Cardiac ventricle fibroblast (primary cell): ENCODE results near the gene ZNRF1. TPM values are rescaled to one million over a fixed set of nuclear protein-coding genes. Genes with fewer than 3 reads are reported as not detected.

ENCODE experiments used
- total RNA-seq: library from RNA; depleted of rRNA; stranded (reverse); fragments of >200 nt; gene quantifications from 2 replicates; pipeline ENCODE4 v1.2.3, GENCODE V29; 2015

ZNRF1 gene
- total RNA-seq: 20.2 and 26.6 TPM in 2 replicates

DNA sequence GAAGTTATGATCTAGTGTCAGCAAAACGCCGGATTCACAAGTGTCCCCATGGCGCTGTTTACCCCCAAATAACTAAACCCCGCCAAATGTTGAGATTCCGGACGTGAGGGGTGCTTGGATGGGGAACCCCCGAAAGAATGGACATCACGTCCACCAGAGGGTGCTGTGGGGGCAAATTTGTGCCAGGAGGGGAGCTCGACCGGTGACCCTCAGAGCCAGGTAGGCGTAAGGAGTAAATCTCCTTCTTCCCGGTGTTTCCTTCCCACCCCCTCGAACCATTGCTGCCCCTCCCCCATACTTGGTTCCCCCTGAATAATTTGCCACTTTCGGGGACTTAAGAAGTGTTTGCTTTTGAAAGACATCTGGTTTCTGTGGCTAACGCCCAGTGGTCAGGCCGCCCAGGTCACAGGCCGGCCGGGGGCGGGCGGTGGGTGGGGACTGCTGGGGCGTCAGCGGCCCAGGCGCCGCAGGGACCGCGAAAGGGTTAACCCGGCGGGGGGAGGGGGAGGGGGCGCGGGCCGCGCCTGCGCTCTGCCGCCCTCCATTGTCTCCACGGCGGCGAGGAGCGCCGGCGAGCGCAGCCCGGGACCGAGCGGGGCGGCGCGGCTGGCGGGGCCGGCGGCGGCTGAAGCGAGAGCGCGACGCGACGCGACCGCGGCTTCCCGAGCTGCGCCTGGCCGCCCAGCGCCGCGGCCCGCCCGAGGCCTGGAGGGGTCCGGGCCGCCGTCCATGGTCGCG is at the start of gene ZNRF1:
Gene ZNRF1 (plus strand): TSS at position 544 of the 738 bp plus-strand sequence. CDS start 648 bp downstream, outside the sequence.

DNA sequence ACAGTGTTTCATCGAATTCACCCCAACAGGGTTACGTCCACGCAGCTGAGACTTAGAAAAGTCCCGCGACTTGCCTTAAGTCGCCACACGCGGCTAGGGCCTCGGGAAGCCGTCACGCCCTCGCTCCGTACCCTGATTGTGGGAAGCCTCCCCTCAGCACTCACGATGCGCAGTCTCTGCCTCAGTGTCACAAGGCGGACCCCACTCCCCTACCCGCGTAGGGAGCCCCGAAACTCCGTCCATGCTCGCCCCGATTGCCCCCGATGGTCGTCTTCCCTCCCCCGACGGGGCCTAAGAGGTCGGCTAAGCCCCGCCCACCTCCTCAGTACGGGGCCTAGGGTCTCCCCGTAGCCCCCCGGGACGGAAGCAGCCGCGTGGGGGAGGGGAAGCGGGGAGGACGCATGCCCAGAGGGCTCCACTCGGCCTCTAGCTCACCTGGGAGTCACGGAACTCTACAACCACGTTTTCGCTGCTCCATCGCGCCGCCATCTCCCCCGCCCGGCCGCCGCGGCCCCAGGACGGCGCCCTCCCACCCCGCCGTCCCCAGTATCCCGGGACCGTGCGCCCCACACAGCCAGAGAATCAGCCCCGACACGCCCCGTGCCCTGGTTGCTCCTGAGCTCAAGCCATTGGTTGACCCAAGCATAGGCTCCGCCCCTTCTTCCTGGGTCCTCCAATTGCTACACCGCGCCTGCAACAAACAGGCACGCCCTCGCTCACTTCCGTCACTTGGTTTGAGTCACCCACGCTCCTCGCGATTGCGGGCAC is 14.1 kb upstream of the ZNRF1 start, which contains the start of gene WDR59:
Gene WDR59 (minus strand): TSS at position 595 of the 768 bp plus-strand sequence. CDS start 106 bp downstream, at position 489.

GRCh38 chr16:75116081-75116910 is 117.5 kb downstream of the ZNRF1 start, which contains the start of gene LDHD:
TSS of gene LDHD (minus strand) at chr16:75116780. CDS start at chr16:75116720, 60 bp downstream.

GRCh38 chr16:75148311-75149195 is 149.7 kb downstream of the ZNRF1 start, which contains the start of gene ZFP1:
TSS of gene ZFP1 (plus strand) at chr16:75148524. CDS start at chr16:75152952, 4,428 bp downstream.

Other genes starting within 250 kb of the ZNRF1 start
- gene FA2H, start 224.2 kb upstream of the ZNRF1 start, total RNA-seq: not detected in 2 replicates
- gene WDR59, start 13.9 kb upstream of the ZNRF1 start, total RNA-seq: 12.9 and 15.4 TPM in 2 replicates
- gene LDHD, start 117.8 kb downstream of the ZNRF1 start, total RNA-seq: 2.8 and 7.4 TPM in 2 replicates
- 7.4 and 8.6 TPM in 2 replicates for gene ZFP1, start 149.5 kb downstream of the ZNRF1 start, total RNA-seq
- gene CTRB2, start 208.1 kb downstream of the ZNRF1 start, total RNA-seq: not detected in 2 replicates
- not detected in 2 replicates for gene CTRB1, start 220.0 kb downstream of the ZNRF1 start, total RNA-seq